HL-60/S4 treated with retinoic acid at 250 ng/mL for 4 days and 3 days (cell line): ENCODE measurements around the gene GSTA1.
"Not testable (repeated sequence)": the region's sequence is repeated elsewhere in the genome, so short reads cannot be mapped to it uniquely, and the experiment has no call there.

Experiments used
- in situ Hi-C: fragments of 300-500 bp; cut with MboI; formaldehyde crosslinking; loops from 2 replicates; pipeline ENCODE4 v1.7.0; 2022; ENCODE audit warnings: low sequenced_read_pairs

The GSTA1 gene

GRCh38 chr6:52809777-52810176 is 6.2 kb upstream of the GSTA1 start:
- in situ Hi-C loops, result not testable (repeated sequence)

- in situ Hi-C loops, result no loop called here
These were observed 5.0 kb upstream of the GSTA1 start for GRCh38 chr6:52808660-52809059.

GRCh38 chr6:52802806-52803205 is 810 bp downstream of the GSTA1 start:
- in situ Hi-C loops, result no loop called here

- in situ Hi-C loops, result no loop called here
These were observed 2.3 kb downstream of the GSTA1 start for GRCh38 chr6:52801188-52801841.

- in situ Hi-C loops, result not testable (repeated sequence)
These were observed 4.3 kb downstream of the GSTA1 start for GRCh38 chr6:52799272-52799671.

GRCh38 chr6:52794366-52794765 is 9.2 kb downstream of the GSTA1 start:
- in situ Hi-C loops, result not testable (repeated sequence)

- in situ Hi-C loops, result no loop called here
These were observed 12.8 kb downstream of the GSTA1 start for GRCh38 chr6:52790861-52791260.

- in situ Hi-C loops, result not testable (repeated sequence)
These were observed 14.0 kb downstream of the GSTA1 start for GRCh38 chr6:52789658-52790057.

- in situ Hi-C loops, result no loop called here
These were observed 15.1 kb downstream of the GSTA1 start for GRCh38 chr6:52788478-52788877.

- in situ Hi-C loops, result no loop called here
These were observed 15.7 kb downstream of the GSTA1 start for GRCh38 chr6:52787917-52788316.

- in situ Hi-C loops, result no loop called here
These were observed 17.2 kb downstream of the GSTA1 start for GRCh38 chr6:52786249-52786956.

- in situ Hi-C loops, result not testable (repeated sequence)
These were observed 20.8 kb downstream of the GSTA1 start for GRCh38 chr6:52782696-52783274.

GRCh38 chr6:52782209-52782608 is 21.4 kb downstream of the GSTA1 start:
- in situ Hi-C loops, result not testable (repeated sequence)

- in situ Hi-C loops, result no loop called here
These were observed 24.4 kb downstream of the GSTA1 start for GRCh38 chr6:52779237-52779636.

- in situ Hi-C loops, result not testable (repeated sequence)
These were observed 26.8 kb downstream of the GSTA1 start for GRCh38 chr6:52776711-52777351.

GRCh38 chr6:52769399-52769798 is 34.2 kb downstream of the GSTA1 start:
- in situ Hi-C loops, result not testable (repeated sequence)

GRCh38 chr6:52767658-52768057 is 36.0 kb downstream of the GSTA1 start:
- in situ Hi-C loops, result not testable (repeated sequence)

GRCh38 chr6:52763322-52763916 is 40.2 kb downstream of the GSTA1 start, which contains the start of gene GSTA2:
GSTA2 (minus strand) TSS chr6:52763475; CDS start chr6:52757947, 5,528 bp downstream.
- in situ Hi-C loops, result not testable (repeated sequence)

GRCh38 chr6:52761673-52762491 is 41.7 kb downstream of the GSTA1 start:
- in situ Hi-C loops, result not testable (repeated sequence)

GRCh38 chr6:52760105-52760765 is 43.4 kb downstream of the GSTA1 start:
- in situ Hi-C loops, result no loop called here
